HL-60/S4 treated with retinoic acid at 250 ng/mL for 4 days and 3 days (cell line): ENCODE measurements around the gene UBTD1.

Experiments used
- in situ Hi-C: fragments of 300-500 bp; cut with MboI; formaldehyde crosslinking; loops from 2 replicates; pipeline ENCODE4 v1.7.0; 2022; ENCODE audit warnings: low sequenced_read_pairs

The UBTD1 gene

DNA sequence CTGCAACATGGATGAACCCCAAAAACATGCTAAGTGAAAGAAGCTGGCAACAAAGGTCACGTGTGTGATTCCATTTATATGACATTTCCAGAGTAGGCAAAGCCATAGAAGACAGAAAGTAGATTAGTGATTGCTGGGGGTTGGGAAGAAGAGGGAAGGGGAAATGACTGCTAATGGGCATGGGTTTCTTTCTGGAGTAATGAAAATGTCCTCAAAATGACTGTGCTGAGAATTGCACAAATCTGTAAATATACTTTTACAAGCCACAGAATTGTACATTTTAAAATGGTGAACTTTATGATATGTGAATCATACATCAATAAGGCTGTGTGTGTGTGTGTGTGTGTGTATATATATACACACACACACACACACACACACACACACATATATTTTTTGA, 16.3 kb upstream of the UBTD1 start:
- in situ Hi-C loops, result no loop called here

DNA sequence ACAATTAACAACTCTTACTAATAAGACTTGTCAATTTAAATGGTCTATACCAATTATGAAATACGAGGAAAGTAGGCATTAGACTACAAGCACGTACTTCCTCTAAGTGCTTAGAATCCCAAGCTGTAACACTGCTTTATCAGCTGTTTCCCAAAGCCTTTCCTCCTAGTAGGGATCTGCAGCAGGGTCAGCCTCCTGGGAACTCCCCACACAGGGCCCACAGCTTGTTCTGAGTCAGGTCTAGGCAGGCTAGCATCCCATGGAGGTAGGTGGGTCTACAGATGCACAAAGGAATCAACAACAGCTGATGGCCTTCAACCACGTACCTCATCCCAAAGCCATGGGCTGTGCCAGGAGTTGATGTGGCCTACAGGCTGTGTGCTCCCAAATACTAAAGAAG, 15.2 kb upstream of the UBTD1 start:
- in situ Hi-C loops, result no loop called here

DNA sequence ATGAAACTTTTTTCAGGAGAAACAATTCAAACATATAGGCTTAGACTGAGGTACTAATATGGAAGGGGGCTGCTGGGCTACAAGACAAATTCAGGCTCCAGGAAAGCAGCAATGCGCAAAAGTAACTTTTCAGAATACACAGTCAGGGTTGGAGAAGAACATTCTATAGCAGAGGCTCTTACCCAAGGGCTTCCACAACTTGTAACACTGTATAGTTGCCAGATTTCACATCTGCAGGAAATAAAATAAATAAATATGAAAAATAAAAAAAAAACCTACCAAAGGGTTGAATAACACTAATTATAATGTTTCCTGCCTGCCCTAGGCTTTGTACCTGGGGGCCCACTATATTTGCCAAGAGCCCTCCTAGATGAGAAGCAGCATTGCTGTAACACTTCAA, 14.8 kb upstream of the UBTD1 start:
- in situ Hi-C loops, result no loop called here

DNA sequence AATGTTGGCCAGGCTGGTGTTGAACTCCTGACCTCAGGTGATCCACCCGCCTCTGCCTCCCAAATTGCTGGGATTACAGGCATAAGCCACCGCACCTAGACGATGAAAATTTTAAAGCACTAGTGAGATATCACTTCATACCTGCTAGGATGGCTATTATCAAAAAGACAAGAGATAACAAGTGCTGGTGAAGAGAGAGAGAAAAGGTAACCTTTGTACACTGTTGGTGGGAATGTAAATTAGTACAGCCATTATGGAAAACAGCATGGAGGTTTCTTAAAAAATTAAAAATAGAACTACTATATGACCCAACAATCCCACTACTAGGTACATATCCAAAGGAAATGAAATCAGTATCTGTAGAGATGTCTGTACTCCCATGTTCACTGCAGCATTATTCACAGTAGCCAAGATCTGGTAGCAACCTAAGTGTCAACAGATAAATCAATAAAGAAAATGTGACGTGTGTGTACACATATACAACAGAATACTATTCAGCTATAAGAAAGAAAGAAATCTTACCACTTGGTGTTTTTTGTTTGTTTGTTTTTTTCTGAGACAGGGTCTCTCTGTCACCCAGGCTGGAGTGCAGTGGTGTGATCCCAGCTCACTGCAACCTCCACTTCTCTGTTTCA, 13.0 kb upstream of the UBTD1 start:
- in situ Hi-C loops, result no loop called here

DNA sequence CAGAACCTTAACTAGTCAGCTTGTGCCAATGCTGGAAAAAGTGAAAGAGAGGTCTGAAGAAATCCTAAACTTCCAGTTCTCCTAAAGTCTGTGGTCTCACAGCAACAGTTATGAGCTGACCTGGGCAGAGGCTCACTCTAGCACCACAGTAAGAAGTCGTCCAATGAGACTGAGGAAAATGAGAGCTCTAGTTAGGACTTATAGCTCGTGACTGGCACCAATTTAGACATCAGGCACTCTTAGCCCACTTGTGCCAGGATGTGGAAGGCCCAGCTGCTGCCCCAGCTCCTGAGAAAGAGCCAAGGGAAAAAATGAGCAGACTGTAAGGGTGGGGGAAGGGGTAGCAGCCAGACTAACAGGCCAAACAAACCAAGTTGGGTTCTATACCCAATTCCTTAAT, 8.1 kb upstream of the UBTD1 start:
- in situ Hi-C loops, result no loop called here

DNA sequence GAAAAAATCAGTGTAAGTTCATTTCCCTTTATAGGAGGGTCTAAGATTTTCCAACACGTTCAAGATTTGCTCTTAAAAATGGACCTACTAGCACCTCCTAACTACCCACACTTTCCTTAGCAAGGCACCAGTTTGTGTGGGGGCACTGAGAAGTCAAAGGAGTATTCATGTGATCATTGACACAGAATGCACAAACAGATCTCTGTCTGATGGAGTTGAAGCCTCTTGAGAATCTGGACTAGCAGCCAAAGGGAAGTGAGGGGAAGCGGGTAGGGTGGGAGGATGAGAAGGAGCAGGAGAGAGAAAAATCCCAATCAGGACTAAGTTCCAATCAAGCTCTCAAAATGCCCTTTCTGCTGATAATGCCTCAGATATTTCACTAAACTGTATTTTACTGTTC, 4.6 kb upstream of the UBTD1 start:
- in situ Hi-C loops, result no loop called here

DNA sequence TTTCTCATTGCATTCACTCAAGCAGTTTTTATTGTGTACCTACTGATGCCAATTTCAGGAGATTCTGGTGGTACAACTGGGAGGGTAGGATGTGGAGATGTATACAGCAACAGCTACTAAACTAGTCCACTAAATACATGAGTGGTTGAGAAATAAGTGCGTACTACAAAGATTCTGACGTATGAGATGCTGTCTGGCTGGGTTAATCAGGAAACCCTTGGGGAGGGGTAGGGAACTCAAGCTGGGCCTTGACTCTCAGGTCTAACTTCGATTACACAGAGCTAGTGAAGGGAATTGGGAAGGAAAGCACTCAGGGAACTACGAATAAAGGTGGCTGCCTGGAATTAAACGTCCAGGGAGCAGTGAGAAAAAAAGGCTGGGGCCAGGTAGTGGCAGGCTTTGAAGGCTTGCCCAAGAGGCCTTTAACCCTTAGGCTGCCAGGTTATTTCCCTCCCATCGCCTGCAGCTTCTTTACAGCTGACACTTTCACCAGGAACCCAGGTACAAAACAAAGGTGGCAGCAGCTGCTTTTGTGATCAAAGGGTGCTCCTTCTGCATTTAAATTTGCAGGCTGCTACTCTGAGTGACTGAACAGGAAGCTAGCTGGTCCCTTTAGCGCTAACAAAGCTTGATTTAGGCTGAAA, 3.7 kb upstream of the UBTD1 start:
- in situ Hi-C loops, result no loop called here

DNA sequence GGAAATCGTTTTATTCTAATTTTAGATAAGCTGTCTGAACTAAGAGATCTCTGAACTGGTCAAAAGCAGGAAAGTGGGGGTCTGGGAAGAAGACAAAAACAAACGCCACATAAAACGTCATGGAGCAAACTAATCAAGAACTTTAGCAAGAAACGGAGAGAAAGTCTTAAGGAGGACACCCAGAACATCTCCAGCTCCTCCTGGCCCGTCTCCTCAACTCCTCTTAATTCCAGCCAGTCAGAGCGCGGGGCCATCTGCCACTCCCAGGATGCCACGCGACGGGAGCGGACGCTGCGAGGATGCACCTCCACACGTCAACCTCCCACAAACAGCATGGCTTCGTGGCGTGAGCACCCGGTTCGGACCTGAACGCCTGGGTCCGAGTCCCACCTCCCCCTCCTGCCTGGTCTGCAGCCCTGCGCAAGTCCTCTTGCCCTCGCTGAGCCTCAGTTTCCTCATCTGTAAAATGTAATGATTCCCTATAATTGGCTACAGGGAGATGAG, 1.1 kb upstream of the UBTD1 start:
- in situ Hi-C loops, result no loop called here

DNA sequence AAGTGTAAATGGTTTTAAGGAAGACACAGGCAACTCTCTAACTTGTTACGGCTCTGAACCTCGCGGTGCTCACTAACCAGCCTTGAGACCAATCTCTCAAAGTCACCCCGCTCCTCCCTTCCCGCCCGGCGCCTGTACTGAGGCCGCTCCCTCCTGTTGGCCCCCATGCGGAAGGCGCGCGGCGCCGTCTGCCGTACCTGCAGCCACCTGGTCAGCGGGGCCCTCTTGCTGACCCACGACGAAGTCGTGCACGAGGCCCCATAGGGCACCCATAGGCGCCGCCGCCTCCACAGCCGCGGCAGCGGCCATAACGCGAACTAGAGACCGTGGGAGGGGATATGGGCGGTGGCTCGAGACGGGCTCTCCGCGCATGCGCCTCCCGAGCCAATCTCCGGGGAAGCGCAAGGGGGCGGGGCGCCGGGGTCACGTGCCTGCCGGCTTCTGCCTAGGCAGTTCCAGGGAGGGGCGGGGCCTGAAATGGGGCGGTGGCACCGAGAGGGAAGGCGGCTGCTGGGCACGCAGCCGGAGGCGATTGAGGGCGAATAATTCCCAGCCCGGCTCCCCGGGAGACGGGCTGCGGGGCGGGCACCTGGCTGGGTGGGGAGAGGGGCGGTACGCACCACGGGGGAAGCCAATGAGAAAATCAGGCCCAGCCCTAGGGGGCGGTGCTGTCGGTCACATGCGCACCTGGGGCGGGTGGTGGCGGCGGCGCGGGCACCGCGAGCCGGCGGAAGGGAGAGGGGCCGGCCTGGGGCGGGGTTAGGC, 466 bp upstream of the UBTD1 start, which contains the start of gene MMS19:
Gene MMS19, minus strand, starts transcription at position 347 of the 765 bp plus-strand sequence. Its CDS starts 38 bp downstream, at position 309.
- in situ Hi-C loops, result no loop called here

DNA sequence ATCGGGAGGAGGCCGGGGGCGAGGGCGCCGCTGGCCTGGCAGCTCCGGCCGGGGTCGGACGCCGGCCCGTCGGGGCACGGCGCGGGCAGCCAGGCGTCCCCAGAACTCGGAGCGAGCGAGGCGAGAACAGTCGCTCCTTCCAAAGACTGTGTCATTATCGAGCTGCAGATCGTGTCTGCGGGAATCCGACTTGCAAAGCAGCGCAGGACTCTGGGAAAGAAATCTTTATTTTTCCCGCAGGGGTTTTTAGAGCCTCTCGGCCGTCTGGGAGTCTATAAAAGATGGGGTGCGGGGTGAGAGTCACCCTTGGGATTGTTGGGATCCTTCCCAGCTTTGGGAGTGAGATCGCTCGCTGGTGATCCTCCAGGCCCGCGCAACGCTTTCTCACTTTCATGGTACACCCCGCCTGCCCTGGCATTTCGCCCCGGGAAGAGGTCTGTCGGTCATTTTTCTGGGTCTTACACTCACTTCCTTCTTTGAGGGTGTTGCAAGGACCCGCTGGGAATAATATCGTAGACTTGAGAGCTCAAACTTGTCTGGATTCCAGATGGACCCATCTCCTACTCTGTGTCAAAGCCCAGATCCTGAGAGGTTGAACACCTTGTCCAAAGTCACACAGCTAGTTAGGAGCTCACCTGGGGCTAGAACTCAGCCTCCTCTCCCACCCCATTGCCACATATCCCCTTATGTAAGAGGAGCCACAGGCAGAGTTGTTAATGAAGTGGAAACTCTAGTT, 1.0 kb downstream of the UBTD1 start:
- in situ Hi-C loops, result no loop called here

DNA sequence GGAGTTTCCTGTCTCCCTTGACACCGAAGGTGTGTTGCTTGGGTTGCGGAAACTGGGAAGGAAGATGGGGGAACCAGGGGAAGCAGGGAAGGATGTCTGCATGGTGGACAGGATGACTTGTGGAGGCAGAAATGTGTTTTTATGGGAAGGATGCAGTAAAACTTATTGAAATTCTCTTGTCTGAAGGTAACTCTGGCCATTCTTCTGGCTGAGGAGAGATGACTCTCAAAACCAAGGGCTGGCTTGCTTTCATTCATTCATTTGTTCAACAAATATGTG, 1.5 kb downstream of the UBTD1 start:
- in situ Hi-C loops, result no loop called here

DNA sequence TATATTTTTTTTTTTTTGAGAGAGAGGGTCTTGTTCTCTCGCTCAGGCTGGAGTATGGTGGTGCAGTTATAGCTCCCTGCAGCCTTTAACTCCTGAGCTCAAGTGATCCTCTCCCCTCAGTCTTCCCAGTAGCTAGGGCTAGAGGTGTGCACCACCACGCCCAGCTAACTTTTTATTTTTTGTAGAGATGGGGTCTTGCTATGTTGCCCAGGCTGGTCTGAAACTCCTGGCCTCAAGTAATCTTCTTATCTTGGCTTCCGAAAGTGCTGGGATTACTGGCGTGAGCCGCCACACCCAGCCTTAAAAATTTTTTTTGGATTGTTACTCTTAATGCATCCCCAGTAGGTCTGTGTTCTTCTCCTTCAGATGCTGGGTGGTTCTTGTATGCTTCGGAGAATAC, 4.2 kb downstream of the UBTD1 start:
- in situ Hi-C loops, result no loop called here

DNA sequence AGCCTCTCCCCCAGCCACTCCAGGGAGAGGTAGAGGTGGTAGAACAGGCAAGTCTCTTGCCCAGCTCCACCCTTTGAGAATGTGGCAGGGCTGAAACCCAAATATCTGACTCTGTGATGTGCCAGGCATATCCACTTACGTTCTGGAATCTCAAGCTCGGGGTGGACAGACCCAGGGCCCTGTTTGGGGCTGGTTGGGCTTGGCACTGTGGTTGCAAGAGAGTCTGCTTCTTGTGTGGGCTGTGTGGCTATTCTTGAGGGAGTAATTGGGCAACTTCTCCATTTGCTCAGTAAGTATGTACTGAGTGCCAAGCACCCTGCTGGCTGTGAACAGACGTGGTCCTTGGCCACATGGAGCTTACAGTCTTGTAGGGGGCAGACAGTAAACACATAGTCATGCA, 4.7 kb downstream of the UBTD1 start:
- in situ Hi-C loops, result no loop called here

DNA sequence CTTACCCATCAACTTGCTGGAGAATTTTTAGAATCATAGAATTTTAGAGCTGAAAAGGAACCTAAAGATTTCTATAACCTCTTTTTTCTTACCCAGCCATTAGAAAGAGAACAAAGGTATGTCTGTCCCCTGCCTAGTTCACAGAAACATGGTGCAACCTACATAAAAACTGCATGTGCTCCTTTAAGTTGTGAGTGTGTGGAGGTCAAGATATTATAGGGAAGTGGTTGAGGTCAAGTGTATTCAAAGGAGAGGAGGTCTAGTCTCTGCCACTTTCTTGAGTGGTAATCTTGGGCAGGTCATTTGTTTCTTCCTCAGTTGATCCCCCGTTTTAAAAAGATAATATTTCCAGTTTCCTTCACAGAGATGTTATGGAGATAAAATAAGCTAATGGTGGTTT, 6.4 kb downstream of the UBTD1 start:
- in situ Hi-C loops, result no loop called here

DNA sequence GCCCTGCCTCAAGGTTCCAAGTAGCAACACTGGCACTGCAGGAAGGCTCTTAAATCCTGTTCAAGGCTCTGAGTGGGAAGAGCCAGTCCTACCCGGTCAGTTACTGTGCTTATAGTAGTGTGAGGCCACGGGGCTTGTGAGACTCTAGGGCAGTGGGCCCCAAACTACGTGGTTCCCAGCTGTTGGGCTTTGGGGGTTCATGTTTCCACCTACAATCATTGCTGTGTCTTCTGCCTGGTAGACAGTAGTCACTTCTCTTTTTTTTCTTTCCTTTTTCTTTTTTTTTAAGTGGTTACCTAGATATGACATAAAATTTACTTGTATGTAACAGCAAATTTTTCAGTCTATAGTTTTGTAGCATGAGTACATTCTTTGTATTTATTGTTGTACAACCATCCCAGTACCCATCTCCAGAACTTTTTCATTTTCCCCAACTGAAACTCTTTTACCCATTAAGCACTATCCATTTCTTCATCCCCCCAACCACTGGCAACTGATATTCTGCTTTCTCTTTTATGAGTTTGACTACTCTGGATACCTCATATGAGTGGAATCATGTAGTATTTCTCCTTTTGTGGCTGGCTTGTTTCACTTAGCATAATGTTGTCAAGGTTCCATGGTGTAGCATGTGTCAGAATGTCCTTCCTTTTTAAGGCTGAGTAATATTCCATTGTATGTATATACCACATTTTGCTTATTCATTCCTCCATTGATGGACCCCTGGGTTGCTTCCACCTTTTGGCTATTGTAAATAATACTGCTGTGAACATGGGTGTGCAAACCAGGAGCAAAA, 7.7 kb downstream of the UBTD1 start:
- in situ Hi-C loops, result no loop called here

DNA sequence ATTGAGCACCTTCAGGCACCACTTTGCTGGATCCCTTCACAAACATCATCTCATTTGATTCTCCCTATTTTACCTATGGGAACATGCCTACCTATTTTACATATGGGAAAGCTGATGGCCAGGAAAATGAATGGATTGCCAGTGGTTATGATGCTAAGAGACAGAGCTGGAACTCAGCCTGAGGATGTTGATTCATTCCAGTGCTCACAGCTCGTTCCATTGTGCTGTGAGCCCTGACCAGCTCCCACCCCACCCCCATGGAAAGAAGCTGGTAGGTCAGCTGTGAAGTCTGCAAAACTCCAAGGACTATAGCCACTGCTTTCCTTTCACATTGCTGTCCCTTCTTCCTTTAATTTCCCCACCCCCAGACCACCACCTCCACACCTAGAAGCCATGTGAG, 9.6 kb downstream of the UBTD1 start:
- in situ Hi-C loops, result no loop called here

DNA sequence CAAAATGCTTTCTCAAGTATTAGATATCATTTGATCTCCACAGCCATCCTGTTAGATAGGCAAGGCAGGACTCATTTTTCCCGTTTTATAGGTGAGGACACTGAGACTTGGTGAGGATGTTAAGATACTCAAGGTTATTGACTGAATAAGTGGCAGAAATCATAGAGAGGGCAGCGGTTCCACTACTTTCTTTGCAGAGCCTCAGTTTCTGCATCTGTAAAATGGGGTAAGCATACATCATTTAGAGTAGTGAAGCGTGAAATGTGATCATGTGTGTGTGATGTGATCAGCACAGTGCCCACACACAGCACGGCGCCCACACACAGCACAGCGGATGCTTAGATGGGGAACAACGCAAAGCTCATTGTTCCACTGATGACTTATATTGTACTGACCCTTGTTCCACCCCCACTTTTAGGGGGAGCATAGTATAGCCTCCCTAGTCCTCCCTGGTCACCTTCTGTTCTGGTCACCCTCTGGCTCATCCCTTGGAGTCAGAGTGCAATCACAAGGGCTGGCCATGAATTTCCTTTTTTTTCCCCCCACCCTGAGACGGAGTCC, 10.5 kb downstream of the UBTD1 start:
- in situ Hi-C loops, result no loop called here

DNA sequence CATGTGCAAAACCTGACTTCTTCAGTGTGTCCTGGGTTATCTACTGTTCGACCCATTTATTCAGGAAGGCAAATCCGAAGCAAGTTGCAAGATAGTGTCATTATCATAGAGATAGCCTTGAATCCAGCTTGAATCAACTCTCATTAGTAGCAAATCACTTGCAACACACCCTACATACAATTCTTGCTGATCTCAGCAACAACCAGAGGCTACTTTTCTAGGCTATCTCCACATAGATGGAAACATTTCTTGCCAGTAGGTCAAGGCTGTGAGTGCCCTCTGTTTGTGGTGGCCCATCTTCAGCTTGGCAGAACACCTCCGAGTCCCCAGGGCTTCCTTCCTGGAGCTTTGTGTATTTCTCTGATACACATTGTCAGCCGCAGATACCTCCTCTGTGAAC, 12.0 kb downstream of the UBTD1 start:
- in situ Hi-C loops, result no loop called here

DNA sequence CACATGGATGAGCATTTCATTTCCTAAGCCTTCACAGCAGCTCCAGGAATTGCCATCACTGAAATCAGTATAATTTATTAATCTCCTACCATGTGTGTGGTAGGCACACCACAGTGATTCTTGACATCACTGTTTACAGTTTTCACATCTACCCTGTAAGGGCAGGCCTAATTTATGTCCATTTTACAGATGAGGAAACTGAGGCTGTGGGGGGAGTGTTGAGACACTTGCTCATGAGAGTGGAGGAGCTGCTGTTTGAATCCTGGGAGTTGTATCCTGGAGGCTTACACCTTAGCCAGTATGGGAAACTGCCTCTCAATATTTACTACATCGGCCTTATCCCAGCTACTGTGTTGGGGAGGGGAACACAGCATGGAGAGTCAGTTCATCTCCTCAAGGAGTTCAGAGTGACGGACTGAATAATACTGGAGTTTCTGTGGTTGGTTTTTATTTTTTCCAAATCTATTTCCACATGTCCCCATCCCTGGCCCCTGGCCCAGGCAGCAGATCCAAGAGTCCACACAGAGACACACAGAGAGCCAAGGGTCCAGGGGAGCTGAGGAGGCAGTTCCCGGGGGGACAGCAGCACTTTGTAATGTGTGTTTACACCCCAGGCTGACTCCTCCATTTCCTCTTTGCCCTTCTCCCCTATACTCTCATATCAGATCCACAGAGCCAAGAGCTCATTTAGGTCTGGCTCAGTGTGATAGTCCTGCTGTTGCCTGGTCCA, 13.2 kb downstream of the UBTD1 start:
- in situ Hi-C loops, result no loop called here

DNA sequence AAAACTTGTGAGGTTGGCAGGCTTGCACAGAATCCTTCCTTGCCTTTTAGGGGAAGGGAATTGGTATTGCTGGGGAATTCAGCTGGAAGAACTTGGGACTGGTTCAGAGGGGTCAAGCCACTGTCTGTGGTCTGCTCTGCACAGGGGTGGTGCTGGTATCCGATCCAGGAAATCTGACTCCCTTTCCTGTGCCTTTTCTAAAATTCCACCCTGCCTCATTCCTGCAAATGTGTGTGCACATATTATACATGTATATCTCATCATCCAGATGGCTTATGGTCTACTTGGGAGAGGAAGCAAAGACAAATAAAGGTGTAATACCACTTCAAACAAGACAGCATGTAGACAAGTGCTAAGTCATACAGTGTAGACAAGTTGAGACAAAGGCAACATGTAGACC, 14.3 kb downstream of the UBTD1 start:
- in situ Hi-C loops, result no loop called here
